Astrocyte (in vitro differentiated cells and primary cell): ENCODE data around the gene FAM13A. TPM values are rescaled to one million over a fixed set of nuclear protein-coding genes. Genes with fewer than 3 reads are reported as not detected.

Experiments
- DNase-seq: peaks from one replicate; pipeline ENCODE4 v3.0.0-alpha.2; 2010; ENCODE audit warnings: low read depth
- FAIRE-seq: peaks from 2 replicates; lab custom pipeline; 2011; peaks lifted over from hg19 to GRCh38; lab: Jason Lieb, UNC
- H2AFZ ChIP-seq: 2 replicates; pipeline ENCODE4 v1.6.0; 2012; ENCODE audit warnings: low read depth, low read length, inconsistent platforms
- H3K27ac ChIP-seq: 2 replicates; pipeline ENCODE4 v1.5.1; 2011; ENCODE audit warnings: low read depth, low read length, inconsistent platforms
- H3K27me3 ChIP-seq: 2 replicates; pipeline ENCODE4 v1.6.0; 2011; ENCODE audit warnings: low read length, inconsistent platforms; ENCODE audit not compliant: insufficient read depth
- H3K36me3 ChIP-seq: 2 replicates; pipeline ENCODE4 v1.5.1; 2011; ENCODE audit warnings: low read length, inconsistent platforms; ENCODE audit not compliant: insufficient read depth
- H3K4me1 ChIP-seq: 2 replicates; pipeline ENCODE4 v1.5.1; 2011; ENCODE audit warnings: low read length, inconsistent platforms; ENCODE audit not compliant: insufficient read depth
- H3K4me2 ChIP-seq: 2 replicates; pipeline ENCODE4 v1.6.0; 2012; ENCODE audit warnings: low read length, inconsistent platforms
- H3K4me3 ChIP-seq: 2 replicates; pipeline ENCODE4 v1.5.1; 2011; ENCODE audit warnings: low read depth, mild to moderate bottlenecking, low read length, inconsistent platforms; ENCODE audit not compliant: insufficient read depth
- H3K79me2 ChIP-seq: 2 replicates; pipeline ENCODE4 v1.6.0; 2012; ENCODE audit warnings: mild to moderate bottlenecking, low read length, inconsistent platforms; ENCODE audit not compliant: insufficient read depth
- H3K9ac ChIP-seq: 2 replicates; pipeline ENCODE4 v1.6.0; 2012; ENCODE audit warnings: mild to moderate bottlenecking, low read length, inconsistent platforms
- H3K9me3 ChIP-seq: 2 replicates; pipeline ENCODE4 v1.5.1; 2012; ENCODE audit warnings: low read depth, mild to moderate bottlenecking, low read length, inconsistent platforms; ENCODE audit not compliant: insufficient read depth
- H4K20me1 ChIP-seq: 2 replicates; pipeline ENCODE4 v1.6.0; 2012; ENCODE audit warnings: low read length, inconsistent platforms; ENCODE audit not compliant: insufficient read depth
- H3K27ac Mint-ChIP-seq: one replicate; pipeline ENCODE4 v1.8.0; 2021; ENCODE audit warnings: mild to moderate bottlenecking, mixed read lengths; ENCODE audit not compliant: unreplicated experiment
- H3K27me3 Mint-ChIP-seq: one replicate; pipeline ENCODE4 v1.8.0; 2021; ENCODE audit warnings: low read depth, mixed read lengths; ENCODE audit not compliant: unreplicated experiment
- H3K36me3 Mint-ChIP-seq: one replicate; pipeline ENCODE4 v1.8.0; 2021; ENCODE audit warnings: low read depth, mixed read lengths; ENCODE audit not compliant: unreplicated experiment
- H3K4me1 Mint-ChIP-seq: one replicate; pipeline ENCODE4 v1.8.0; 2021; ENCODE audit warnings: low read depth, mixed read lengths; ENCODE audit not compliant: unreplicated experiment
- H3K4me3 Mint-ChIP-seq: one replicate; pipeline ENCODE4 v1.8.0; 2021; ENCODE audit warnings: mild to moderate bottlenecking, moderate library complexity, mixed read lengths; ENCODE audit not compliant: unreplicated experiment
- H3K9me3 Mint-ChIP-seq: one replicate; pipeline ENCODE4 v1.8.0; 2021; ENCODE audit warnings: mild to moderate bottlenecking, mixed read lengths; ENCODE audit not compliant: unreplicated experiment
- EZH2 ChIP-seq: IDR thresholded peaks from 2 replicates; pipeline ENCODE4 v1.6.1; 2012; ENCODE audit warnings: mild to moderate bottlenecking, low read length, inconsistent platforms; ENCODE audit not compliant: insufficient read depth
- total RNA-seq: library from RNA; stranded (reverse); gene quantifications from 2 replicates; pipeline ENCODE4 v1.2.1, GENCODE V29; 2021
- TF ChIP-seq, protein P1 (sequence below): IDR thresholded peaks from 2 replicates; pipeline ENCODE4 v1.5.1; 2011; ENCODE audit warnings: low read depth, mild to moderate bottlenecking, inconsistent platforms, low read length, moderate library complexity; ENCODE audit not compliant: insufficient read depth

FAM13A gene
- total RNA-seq, 1 donor from 2014 or later = 12.0 TPM

- Histone ChIP-seq H3K9ac (no peak overlapping the region), H3K27ac (no peak overlapping the region), H3K27me3 (peaks cover 3% of the 10 kb centered on the region), H3K4me3 (no peak overlapping the region), H3K9me3 (no peaks in the 10 kb centered on the region), H3K36me3 (no peaks in the 10 kb centered on the region), H3K4me2 (no peak overlapping the region), H4K20me1 (no peaks in the 10 kb centered on the region), H3K4me1 (no peaks in the 10 kb centered on the region), H3K79me2 (no peaks in the 10 kb centered on the region), H2AFZ (no peak overlapping the region)
- DNase-seq = no peak
- Mint-ChIP-seq H3K27me3 (peaks cover 4% of the 10 kb centered on the region), H3K9me3 (peaks cover 2% of the 10 kb centered on the region), H3K4me1 (peaks cover 3% of the 10 kb centered on the region), H3K27ac (no peak overlapping the region), H3K4me3 (no peak overlapping the region), H3K36me3 (no peaks in the 10 kb centered on the region)
- no peak for FAIRE-seq
- TF ChIP-seq EZH2 = no peak
- TF ChIP-seq, protein P1, sequence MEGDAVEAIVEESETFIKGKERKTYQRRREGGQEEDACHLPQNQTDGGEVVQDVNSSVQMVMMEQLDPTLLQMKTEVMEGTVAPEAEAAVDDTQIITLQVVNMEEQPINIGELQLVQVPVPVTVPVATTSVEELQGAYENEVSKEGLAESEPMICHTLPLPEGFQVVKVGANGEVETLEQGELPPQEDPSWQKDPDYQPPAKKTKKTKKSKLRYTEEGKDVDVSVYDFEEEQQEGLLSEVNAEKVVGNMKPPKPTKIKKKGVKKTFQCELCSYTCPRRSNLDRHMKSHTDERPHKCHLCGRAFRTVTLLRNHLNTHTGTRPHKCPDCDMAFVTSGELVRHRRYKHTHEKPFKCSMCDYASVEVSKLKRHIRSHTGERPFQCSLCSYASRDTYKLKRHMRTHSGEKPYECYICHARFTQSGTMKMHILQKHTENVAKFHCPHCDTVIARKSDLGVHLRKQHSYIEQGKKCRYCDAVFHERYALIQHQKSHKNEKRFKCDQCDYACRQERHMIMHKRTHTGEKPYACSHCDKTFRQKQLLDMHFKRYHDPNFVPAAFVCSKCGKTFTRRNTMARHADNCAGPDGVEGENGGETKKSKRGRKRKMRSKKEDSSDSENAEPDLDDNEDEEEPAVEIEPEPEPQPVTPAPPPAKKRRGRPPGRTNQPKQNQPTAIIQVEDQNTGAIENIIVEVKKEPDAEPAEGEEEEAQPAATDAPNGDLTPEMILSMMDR = no peak
Observed at GRCh38 chr4:89101256-89102161, 44.5 kb upstream of the FAM13A start.

DNA sequence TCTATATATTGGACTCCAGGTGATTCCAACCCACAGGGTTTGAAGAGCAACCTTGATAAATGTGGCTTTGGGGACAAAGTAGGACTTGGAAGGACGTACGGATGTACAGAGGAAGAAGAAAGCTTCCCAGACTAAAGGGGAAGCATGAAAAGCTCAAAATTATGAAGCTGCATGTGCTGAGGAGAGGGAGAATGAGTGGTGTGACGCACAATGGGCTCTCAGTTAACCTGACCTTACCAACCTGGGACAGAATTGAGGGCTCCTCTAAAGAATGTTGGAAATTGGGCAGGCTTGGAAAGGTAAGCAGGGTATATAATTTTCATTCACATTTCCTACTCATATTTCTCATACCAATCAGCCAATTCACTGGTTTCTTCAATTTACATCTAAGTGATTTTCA, 43.9 kb upstream of the FAM13A start:
- Histone ChIP-seq H3K27ac (no peak overlapping the region), H3K9me3 (no peaks in the 10 kb centered on the region), H3K79me2 (no peaks in the 10 kb centered on the region), H2AFZ (no peak overlapping the region), H3K4me1 (no peaks in the 10 kb centered on the region), H3K9ac (no peak overlapping the region), H3K4me3 (no peak overlapping the region), H4K20me1 (no peaks in the 10 kb centered on the region), H3K4me2 (no peak overlapping the region), H3K36me3 (no peaks in the 10 kb centered on the region), H3K27me3 (peaks cover 3% of the 10 kb centered on the region)
- FAIRE-seq = no peak
- Mint-ChIP-seq H3K27ac (no peak overlapping the region), H3K9me3 (peaks cover 2% of the 10 kb centered on the region), H3K4me3 (no peak overlapping the region), H3K4me1 (peaks cover 3% of the 10 kb centered on the region), H3K27me3 (peaks cover 4% of the 10 kb centered on the region), H3K36me3 (no peaks in the 10 kb centered on the region)
- TF ChIP-seq EZH2 = no peak
- TF ChIP-seq, protein P1 = no peak
- DNase-seq = no peak

DNA sequence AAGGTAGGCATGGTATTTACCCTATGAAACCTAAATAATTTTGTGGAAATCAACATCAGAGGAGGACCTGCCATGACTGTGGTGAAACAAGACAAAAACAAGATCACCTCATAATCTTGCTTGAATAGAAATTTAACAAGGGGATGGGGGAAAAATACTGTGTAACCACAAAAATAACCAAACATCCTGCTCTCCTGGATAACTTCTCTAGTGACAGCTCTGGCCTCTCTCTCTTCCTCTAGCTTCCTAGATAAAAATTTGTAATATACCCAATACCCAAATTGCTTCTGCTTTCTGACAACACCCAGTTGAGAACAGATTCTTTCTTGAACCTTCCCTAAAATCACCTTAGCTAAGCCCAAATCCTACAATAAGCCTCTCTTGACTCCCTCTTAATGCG, 42.5 kb upstream of the FAM13A start:
- no peak overlapping the region for H3K4me3 Mint-ChIP-seq
- H3K9me3 Mint-ChIP-seq = peaks cover under 1% of the 10 kb centered on the region
- peaks cover 3% of the 10 kb centered on the region for H3K27me3 ChIP-seq
- no peak overlapping the region for H3K27ac ChIP-seq
- H2AFZ ChIP-seq = no peak overlapping the region
- H3K9ac ChIP-seq = no peak overlapping the region
- no peak overlapping the region for H3K4me2 ChIP-seq
- no peaks in the 10 kb centered on the region for H4K20me1 ChIP-seq
- TF ChIP-seq EZH2 = no peak
- TF ChIP-seq, protein P1 = no peak
- H3K36me3 ChIP-seq = no peaks in the 10 kb centered on the region
- no peaks in the 10 kb centered on the region for H3K36me3 Mint-ChIP-seq
- H3K79me2 ChIP-seq = no peaks in the 10 kb centered on the region
- H3K4me3 ChIP-seq = no peak overlapping the region
- H3K27me3 Mint-ChIP-seq = peaks cover 3% of the 10 kb centered on the region
- FAIRE-seq (no peak), DNase-seq (no peak)
- H3K9me3 ChIP-seq = no peaks in the 10 kb centered on the region
- H3K4me1 Mint-ChIP-seq = peaks cover 3% of the 10 kb centered on the region
- no peak overlapping the region for H3K27ac Mint-ChIP-seq
- H3K4me1 ChIP-seq = no peaks in the 10 kb centered on the region
